Hindlimb muscle (tissue), 1 donor: Measurements from ENCODE around the gene CMTM1. TPM values are rescaled to one million over a fixed set of nuclear protein-coding genes. Genes with fewer than 3 reads are reported as not detected.
"Not testable (repeated sequence)": the region's sequence is repeated elsewhere in the genome, so short reads cannot be mapped to it uniquely, and the experiment has no call there.

Experiments
- DNase-seq: peaks from one replicate; pipeline ENCODE4 v3.0.0-alpha.2; 2013
- polyA plus RNA-seq: library from polyadenylated mRNA; unstranded; fragments of 120-200 nt; gene quantifications from one replicate; pipeline ENCODE4 v1.2.1, GENCODE V29; 2013; ENCODE audit not compliant: insufficient read length

CMTM1 gene
- polyA plus RNA-seq, 1 donor, result 5.5 TPM

GRCh38 chr16:66563574-66564334, 2.5 kb upstream of the CMTM1 start:
- no peak for DNase-seq

DNA sequence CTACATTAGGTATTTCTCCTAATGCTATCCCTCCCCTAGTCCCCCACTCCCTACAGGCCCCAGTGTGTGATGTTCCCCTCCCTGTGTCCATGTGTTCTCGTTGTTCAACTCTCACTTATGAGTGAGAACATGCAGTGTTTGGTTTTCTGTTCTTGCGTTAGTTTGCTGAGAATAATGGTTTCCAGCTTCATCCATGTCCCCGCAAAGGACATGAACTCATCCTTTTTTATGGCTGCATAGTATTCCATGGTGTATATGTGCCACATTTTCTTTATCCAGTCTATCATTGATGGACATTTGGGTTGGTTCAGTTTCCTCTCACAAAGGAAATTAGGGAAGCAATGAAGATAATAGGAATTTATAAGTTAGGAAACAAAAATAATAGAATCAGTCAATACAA, 1.0 kb downstream of the CMTM1 start:
- not testable (repeated sequence) for DNase-seq

- DNase-seq, result no peak
These were observed 2.1 kb downstream of the CMTM1 start for GRCh38 chr16:66568355-66568754.

- no peak for DNase-seq
These were observed 2.9 kb downstream of the CMTM1 start for GRCh38 chr16:66569131-66569530.

GRCh38 chr16:66569827-66570405, 3.7 kb downstream of the CMTM1 start:
- no peak for DNase-seq

- no peak for DNase-seq
These were observed 6.1 kb downstream of the CMTM1 start for GRCh38 chr16:66572356-66572755.

- no peak for DNase-seq
These were observed 7.8 kb downstream of the CMTM1 start for GRCh38 chr16:66574081-66574480.

GRCh38 chr16:66574531-66574930, 8.3 kb downstream of the CMTM1 start:
- no peak for DNase-seq

DNA sequence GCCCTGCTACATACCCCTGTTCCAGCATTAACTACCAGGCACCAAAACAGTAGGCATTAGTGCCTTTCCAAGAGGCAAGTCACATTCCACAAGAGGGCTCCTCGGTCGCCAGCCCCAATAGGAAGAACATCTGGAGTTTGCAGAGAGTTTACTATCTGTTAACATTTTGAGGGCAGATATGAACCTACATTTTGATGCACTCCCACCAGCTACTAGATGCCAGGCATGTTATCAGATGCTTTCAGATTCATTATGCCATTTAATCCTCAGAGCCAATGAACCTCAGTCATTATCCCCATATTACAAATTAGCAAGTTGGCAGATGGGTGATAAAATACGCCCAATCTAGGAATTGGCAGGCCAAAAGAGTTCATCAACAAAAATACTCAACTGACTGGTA, 8.8 kb downstream of the CMTM1 start:
- no peak for DNase-seq

DNA sequence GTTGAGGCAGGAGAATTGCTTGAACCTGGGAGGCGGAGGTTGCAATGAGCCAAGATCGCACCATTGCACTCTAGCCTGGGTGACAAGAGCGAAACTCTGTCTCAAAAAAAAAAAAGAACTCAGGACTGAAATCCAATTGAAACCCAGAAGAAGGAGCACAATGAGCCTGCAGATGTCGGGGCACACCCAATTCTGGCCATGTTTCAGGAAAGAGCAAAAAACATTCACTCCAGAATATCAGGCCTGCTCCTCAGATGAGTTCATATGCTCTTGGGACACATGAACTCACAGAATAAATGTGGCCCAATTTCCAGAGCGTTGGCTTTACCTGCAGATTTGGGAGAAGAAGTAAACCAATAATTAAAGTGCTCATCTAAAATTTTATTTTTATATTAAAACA, 10.1 kb downstream of the CMTM1 start:
- peak; percentile 48 for DNase-seq

GRCh38 chr16:66578651-66579531, 12.7 kb downstream of the CMTM1 start, which contains the start of gene CMTM2:
Gene CMTM2 (plus strand): TSS chr16:66579463. CDS start chr16:66579608, 145 bp downstream.
- no peak for DNase-seq

DNA sequence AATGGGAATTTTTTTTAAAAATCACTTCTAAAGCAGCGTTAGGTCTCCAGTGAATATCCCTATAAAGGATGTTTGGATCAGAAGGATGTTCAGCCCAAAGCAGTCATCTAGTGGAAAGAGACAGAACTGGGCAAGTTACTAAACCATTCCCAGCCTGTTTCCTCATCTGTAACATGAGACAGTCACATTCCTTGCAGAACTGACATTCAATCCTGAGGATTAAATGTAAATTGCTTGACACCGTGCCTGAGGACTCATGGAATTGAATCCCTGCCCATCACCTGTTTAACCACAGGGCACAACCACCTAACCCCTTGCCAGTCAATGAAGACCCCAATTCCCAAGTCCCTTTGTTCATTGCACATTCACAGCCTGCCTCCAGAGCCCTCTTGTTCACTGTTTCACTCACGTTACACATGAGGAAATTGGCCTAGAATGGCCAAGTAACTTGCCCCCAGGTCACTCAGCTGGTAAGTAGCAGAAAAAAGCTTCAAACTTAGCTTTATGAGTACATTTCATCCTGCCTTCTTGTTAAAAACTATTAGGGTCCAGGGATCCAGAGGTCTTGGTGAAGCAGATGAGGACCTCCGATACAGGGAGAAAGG, 14.5 kb downstream of the CMTM1 start:
- DNase-seq, result no peak

DNA sequence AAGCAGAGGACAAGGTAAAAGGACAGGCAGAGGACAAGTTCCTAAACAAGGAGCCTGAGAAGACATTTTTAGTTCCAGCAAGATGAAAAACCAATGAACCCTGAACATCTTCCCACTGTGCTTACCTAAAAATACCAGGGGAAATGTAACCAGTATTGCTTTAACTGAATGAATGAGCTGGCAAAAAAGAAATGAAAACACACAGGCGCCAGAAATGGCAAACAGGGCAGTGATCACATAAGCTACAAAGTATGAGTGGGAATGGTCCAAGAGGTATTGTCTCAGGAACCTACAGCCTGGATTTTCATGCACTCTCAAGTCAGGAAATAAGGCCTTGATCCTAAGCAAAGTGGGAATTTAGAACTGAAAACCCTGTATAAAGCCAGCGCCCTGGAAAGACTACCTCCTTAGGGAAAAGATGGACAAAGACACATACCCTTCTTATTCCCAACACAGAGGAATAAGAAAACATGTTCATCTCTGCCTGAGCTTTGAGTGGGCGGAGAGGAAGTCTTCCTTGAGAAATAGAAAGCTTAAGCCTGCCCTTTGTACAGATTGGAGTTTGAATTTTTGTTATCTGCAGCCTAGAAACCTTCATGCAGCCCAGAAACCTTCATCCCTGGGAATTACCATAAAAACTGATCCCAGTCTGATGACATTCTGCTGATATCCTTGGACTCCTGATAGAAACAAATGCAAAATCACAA, 15.2 kb downstream of the CMTM1 start:
- DNase-seq, result no peak

- DNase-seq, result no peak
These were observed 19.4 kb downstream of the CMTM1 start for GRCh38 chr16:66585481-66586239.

DNA sequence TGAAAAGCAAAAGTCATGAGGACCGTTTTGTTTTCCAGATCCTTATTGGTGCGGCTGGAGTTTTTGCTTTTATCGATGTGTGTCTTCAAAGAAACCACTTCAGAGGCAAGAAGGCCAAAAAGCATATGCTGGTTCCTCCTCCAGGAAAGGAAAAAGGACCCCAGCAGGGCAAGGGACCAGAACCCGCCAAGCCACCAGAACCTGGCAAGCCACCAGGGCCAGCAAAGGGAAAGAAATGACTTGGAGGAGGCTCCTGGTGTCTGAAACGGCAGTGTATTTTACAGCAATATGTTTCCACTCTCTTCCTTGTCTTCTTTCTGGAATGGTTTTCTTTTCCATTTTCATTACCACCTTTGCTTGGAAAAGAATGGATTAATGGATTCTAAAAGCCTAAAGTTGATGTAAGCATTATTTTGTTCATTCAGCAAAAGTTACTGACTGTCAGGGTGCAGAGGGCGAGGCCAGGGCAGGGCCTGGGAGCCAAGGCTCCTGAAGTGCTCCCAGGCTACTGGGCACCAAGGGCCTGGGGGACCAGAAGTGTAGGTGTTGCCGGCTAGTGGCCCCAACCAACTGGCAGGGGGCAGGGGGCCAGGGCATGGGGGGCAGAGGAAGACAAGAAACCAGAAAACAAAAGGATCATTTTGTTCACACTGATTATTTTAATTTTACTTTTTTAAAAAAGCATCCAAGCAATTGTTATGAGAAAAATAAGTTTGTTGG, 21.8 kb downstream of the CMTM1 start:
- no peak for DNase-seq

DNA sequence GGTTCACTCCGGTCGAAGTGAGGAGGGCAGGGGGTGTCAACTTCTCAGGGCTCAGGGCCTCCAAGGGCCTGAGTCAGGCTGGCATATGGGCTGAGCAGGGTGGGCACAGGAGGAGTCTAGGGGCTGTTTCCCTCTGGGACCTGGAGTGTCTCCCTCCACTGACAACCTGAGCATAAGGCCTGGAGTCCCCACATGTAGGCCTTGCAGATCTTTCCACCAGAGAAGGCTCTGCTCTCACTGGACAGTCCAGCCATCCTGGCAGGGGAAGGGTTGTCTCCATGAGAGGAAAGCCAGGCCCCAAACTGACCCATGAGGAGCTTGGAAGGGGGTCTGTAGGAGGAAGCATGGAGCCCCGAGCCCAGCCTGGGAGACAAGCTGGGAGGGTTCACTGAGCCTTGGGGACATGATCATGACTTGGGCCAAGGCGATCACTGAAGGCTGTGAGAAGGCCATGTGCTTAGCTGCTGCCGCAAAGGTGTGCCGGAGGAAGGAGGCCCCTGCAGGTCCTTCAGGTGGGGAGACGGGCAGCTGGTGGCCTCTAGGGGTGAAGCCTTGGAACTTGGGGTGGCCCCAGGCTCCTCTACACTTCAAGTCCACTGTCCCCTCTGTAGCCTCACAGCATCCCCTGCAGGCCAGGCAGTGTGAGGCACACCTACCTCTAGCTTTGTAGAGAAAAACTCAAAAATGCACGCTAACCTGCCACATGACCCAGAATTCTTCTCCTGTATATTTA, 22.9 kb downstream of the CMTM1 start:
- no peak for DNase-seq

GRCh38 chr16:66590322-66590721, 24.1 kb downstream of the CMTM1 start:
- no peak for DNase-seq

GRCh38 chr16:66591018-66591417, 24.8 kb downstream of the CMTM1 start:
- DNase-seq, result no peak

- no peak for DNase-seq
These were observed 26.0 kb downstream of the CMTM1 start for GRCh38 chr16:66592241-66592640.

DNA sequence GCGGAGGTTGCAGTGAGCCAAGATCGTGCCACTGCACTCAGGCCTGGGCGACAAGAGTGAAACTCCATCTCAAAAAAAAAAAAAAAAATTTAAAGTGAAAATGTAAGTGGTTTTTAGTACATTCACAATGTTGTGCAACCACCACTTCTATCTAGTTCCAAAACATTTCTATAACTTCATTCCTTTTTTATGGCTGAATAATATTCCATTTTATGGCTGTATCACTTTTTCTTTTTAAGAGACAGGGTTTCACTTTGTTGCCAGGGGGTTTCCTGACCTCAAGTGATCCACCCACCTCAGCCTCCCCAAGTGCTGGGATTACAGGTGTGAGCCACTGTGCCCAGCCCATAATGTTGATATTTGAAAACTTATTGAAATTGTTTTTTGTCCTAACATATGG, 26.6 kb downstream of the CMTM1 start:
- DNase-seq, result no peak
